Liver (tissue), 9 donors: ENCODE measurements around the gene MMP14. TPM values are rescaled to one million over a fixed set of nuclear protein-coding genes. Genes with fewer than 3 reads are reported as not detected.
"Not testable (repeated sequence)": the region's sequence is repeated elsewhere in the genome, so short reads cannot be mapped to it uniquely, and the experiment has no call there.

Experiments used
- DNase-seq: peaks from one replicate; pipeline ENCODE4 v3.0.0-alpha.2; 2017; ENCODE audit warnings: low spot score
- H3K27ac ChIP-seq, 2 donors: one replicate each; pipeline ENCODE4 v1.7.0; 2013; ENCODE audit warnings: inconsistent platforms in 2 of 2, low read length in 2 of 2, control low read depth in 1 of 2, low read depth in 1 of 2, mild to moderate bottlenecking in 1 of 2
- H3K27me3 ChIP-seq, 4 donors: one replicate each; pipeline versions ENCODE4 v1.6.1 to v1.7.0; 2013; ENCODE audit warnings: low read length in 3 of 4, inconsistent platforms in 1 of 4, mild to moderate bottlenecking in 1 of 4, moderate library complexity in 1 of 4; ENCODE audit not compliant: control insufficient read depth in 4 of 4, insufficient read depth in 4 of 4
- H3K36me3 ChIP-seq, 4 donors: one replicate each; pipeline versions ENCODE4 v1.6.1 to v1.7.0; 2013; ENCODE audit warnings: low read length in 3 of 4, mild to moderate bottlenecking in 3 of 4, low read depth in 1 of 4, moderate library complexity in 1 of 4; ENCODE audit not compliant: control insufficient read depth in 4 of 4, insufficient read depth in 3 of 4
- H3K4me1 ChIP-seq, 4 donors: one replicate each; pipeline versions ENCODE4 v1.6.1 to v1.7.0; 2013; ENCODE audit warnings: low read length in 3 of 4, mild to moderate bottlenecking in 3 of 4, moderate library complexity in 1 of 4; ENCODE audit not compliant: control insufficient read depth in 4 of 4, insufficient read depth in 4 of 4
- H3K4me3 ChIP-seq, 3 donors: one replicate each; pipeline versions ENCODE4 v1.6.1 to v1.7.0; 2013; ENCODE audit warnings: low read length in 3 of 3, control low read depth in 1 of 3, low read depth in 1 of 3, mild to moderate bottlenecking in 1 of 3
- H3K9ac ChIP-seq, 2 donors: one replicate each; pipeline ENCODE4 v1.7.0; 2013; ENCODE audit warnings: low read length in 2 of 2, mild to moderate bottlenecking in 2 of 2, moderate library complexity in 2 of 2, control low read depth in 1 of 2, low read depth in 1 of 2
- H3K9me3 ChIP-seq, 4 donors: one replicate each; pipeline versions ENCODE4 v1.6.1 to v1.7.0; 2013; ENCODE audit warnings: low read length in 3 of 4; ENCODE audit not compliant: control insufficient read depth in 4 of 4
- RAD21 ChIP-seq, 2 donors: IDR thresholded peaks; 2 replicates each; pipeline ENCODE4 v1.6.1; 2016; ENCODE audit warnings: antibody characterized with exemption in 2 of 2, mild to moderate bottlenecking in 2 of 2
- RXRA ChIP-seq, 2 donors: IDR thresholded peaks; 2 replicates each; pipeline ENCODE4 v1.6.1; 2017 to 2018; ENCODE audit warnings: antibody characterized with exemption in 2 of 2, mild to moderate bottlenecking in 1 of 2
- TAF1 ChIP-seq: conservative IDR thresholded peaks from 2 replicates; pipeline ENCODE4 v1.6.1; 2016; ENCODE audit warnings: antibody characterized with exemption, mild to moderate bottlenecking
- YY1 ChIP-seq: IDR thresholded peaks from 2 replicates; pipeline ENCODE4 v1.6.1; 2016; ENCODE audit warnings: antibody characterized with exemption, mild to moderate bottlenecking
- WGBS: extraction: QIAGEN DNeasy Blood & Tissue Kit; methylation state at CpG from one replicate; pipeline ENCODE4 v1.1.7; 2013; 5-methylcytosine and 5-hydroxymethylcytosine counted together
- polyA plus RNA-seq, 2 donors: library from polyadenylated mRNA; stranded (reverse) in 1 of 2; unstranded in 1 of 2; fragments of 200-250 nt in 1 of 2; fragments of >200 nt in 1 of 2; fragmentation: Nextera tagmentation in 1 of 2; extraction: Ambion mirVana in 1 of 2; gene quantifications; one replicate each; pipeline versions ENCODE4 v1.2.1 to v1.2.3, GENCODE V29; 2013 to 2015
- total RNA-seq, 2 donors: library from RNA; depleted of rRNA; stranded (reverse); fragments of >200 nt; gene quantifications; one replicate each; pipeline ENCODE4 v1.2.3, GENCODE V29; 2014
- TF ChIP-seq, protein P1 (sequence below): fragments of 150-350 bp; IDR thresholded peaks from 2 replicates; pipeline ENCODE4 v1.5.1; 2017; ENCODE audit warnings: improper control_type of control experiment, low read depth, low read length; ENCODE audit not compliant: missing input control
- TF ChIP-seq, protein P2 (sequence below): IDR thresholded peaks from 2 replicates; pipeline ENCODE4 v1.6.1; 2016; ENCODE audit warnings: antibody characterized with exemption
- TF ChIP-seq, protein P3 (sequence below): IDR thresholded peaks from 2 replicates; pipeline ENCODE4 v1.6.1; 2016; ENCODE audit warnings: antibody characterized with exemption, mild to moderate bottlenecking
- donor health status: healthy.
- donor health status: healthy.
- donor health status: healthy.
- donor health status: healthy.
- donor health status: healthy.

MMP14 gene
- total and polyA plus RNA-seq, 4 donors: 0.86 to 10.6 (median 8.0) TPM

DNA sequence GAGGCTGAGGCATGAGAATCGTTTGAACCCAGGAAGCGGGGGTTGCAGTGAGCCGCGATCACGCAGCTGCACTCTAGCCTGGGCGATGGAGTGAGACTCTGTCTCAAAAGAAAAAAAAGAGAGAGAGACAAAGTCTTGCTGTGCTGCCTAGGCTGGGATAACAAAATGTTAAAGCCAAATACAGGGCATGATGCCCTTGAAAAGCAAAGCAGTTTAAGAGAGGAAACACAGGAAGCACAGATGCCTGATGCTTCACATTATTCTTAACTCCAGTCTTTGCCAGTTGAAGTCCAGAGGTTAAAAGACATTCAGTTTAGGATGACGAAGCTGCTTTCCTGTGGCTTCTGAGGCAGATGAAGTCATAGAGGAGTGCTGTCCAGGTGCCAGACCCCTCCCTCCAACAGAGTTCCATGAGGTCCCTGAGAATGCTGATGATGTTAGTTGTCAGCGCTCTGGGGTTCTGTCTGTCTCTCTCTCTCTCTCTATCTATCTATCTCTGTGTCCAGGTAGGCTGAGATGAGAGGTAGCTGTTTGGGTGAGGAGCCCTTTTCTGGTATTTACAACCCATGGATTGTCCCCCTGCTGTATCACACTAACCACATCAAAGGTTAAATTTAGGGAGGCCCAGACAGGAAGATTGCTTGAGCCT, 11.6 kb upstream of the MMP14 start:
- Histone ChIP-seq H3K9ac (no peak overlapping the region), H3K36me3 (no peaks in the 10 kb centered on the region), H3K4me3 (no peak overlapping the region), H3K27ac (no peak overlapping the region), H3K9me3 (no peaks in the 10 kb centered on the region), H3K27me3 (no peaks in the 10 kb centered on the region), H3K4me1 (peaks cover 0 to 16% (median 8%) of the 10 kb centered on the region in 4 donors)
- TF ChIP-seq YY1 (no peak), RAD21 (IDR thresholded peaks at IDR 0.05) (no peak), RXRA (IDR thresholded peaks at IDR 0.05) (no peak), TAF1 (no peak)
- TF ChIP-seq, protein P1, sequence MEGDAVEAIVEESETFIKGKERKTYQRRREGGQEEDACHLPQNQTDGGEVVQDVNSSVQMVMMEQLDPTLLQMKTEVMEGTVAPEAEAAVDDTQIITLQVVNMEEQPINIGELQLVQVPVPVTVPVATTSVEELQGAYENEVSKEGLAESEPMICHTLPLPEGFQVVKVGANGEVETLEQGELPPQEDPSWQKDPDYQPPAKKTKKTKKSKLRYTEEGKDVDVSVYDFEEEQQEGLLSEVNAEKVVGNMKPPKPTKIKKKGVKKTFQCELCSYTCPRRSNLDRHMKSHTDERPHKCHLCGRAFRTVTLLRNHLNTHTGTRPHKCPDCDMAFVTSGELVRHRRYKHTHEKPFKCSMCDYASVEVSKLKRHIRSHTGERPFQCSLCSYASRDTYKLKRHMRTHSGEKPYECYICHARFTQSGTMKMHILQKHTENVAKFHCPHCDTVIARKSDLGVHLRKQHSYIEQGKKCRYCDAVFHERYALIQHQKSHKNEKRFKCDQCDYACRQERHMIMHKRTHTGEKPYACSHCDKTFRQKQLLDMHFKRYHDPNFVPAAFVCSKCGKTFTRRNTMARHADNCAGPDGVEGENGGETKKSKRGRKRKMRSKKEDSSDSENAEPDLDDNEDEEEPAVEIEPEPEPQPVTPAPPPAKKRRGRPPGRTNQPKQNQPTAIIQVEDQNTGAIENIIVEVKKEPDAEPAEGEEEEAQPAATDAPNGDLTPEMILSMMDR: no peak
- TF ChIP-seq, protein P2, sequence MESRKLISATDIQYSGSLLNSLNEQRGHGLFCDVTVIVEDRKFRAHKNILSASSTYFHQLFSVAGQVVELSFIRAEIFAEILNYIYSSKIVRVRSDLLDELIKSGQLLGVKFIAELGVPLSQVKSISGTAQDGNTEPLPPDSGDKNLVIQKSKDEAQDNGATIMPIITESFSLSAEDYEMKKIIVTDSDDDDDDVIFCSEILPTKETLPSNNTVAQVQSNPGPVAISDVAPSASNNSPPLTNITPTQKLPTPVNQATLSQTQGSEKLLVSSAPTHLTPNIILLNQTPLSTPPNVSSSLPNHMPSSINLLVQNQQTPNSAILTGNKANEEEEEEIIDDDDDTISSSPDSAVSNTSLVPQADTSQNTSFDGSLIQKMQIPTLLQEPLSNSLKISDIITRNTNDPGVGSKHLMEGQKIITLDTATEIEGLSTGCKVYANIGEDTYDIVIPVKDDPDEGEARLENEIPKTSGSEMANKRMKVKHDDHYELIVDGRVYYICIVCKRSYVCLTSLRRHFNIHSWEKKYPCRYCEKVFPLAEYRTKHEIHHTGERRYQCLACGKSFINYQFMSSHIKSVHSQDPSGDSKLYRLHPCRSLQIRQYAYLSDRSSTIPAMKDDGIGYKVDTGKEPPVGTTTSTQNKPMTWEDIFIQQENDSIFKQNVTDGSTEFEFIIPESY: no peak
- TF ChIP-seq, protein P3, sequence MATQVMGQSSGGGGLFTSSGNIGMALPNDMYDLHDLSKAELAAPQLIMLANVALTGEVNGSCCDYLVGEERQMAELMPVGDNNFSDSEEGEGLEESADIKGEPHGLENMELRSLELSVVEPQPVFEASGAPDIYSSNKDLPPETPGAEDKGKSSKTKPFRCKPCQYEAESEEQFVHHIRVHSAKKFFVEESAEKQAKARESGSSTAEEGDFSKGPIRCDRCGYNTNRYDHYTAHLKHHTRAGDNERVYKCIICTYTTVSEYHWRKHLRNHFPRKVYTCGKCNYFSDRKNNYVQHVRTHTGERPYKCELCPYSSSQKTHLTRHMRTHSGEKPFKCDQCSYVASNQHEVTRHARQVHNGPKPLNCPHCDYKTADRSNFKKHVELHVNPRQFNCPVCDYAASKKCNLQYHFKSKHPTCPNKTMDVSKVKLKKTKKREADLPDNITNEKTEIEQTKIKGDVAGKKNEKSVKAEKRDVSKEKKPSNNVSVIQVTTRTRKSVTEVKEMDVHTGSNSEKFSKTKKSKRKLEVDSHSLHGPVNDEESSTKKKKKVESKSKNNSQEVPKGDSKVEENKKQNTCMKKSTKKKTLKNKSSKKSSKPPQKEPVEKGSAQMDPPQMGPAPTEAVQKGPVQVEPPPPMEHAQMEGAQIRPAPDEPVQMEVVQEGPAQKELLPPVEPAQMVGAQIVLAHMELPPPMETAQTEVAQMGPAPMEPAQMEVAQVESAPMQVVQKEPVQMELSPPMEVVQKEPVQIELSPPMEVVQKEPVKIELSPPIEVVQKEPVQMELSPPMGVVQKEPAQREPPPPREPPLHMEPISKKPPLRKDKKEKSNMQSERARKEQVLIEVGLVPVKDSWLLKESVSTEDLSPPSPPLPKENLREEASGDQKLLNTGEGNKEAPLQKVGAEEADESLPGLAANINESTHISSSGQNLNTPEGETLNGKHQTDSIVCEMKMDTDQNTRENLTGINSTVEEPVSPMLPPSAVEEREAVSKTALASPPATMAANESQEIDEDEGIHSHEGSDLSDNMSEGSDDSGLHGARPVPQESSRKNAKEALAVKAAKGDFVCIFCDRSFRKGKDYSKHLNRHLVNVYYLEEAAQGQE: no peak
- WGBS: 65% methylated on average over 8 of the region's 8 CpGs
- DNase-seq: no peak

DNA sequence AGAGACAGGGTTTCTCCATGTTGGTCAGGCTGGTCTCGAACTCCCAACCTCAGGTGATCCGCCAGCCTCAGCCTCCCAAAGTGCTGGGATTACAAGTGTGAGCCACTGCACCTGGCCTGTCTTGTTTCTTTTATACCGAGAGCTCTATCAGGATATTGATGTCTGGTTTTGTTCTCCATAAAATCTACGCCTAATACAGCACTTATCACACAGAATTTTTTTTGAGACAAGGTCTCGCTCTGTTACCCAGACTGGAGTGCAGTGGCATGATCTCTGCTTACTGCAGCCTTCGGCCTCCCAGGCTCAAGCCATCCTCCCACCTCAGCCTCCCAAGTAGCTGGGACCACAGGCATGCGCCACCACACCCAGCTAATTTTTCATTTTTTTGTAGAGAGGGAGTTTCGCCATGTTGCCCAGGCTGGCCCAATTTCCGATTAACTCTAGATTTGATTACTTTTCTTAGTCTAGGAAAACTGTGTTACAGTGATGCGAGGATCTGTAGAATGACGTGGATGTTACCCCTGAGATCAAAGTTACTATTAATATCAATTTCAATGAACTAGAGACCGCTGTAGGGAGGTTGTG, 7.2 kb upstream of the MMP14 start:
- H3K9me3 ChIP-seq, H3K4me1 ChIP-seq, DNase-seq, H3K36me3 ChIP-seq, H3K27me3 ChIP-seq: not testable (repeated sequence)
- 82% methylated on average over 12 of the region's 12 CpGs for WGBS
- peak overlapping the region; percentile 68 to 95 (median 94) for H3K4me3 ChIP-seq
- peak overlapping the region in 1 of 2 donors; percentile 68 for H3K9ac ChIP-seq
- peak overlapping the region in 1 of 2 donors; percentile 83 for H3K27ac ChIP-seq
